ENCODE measurements around the gene SLC4A5.

- TF ChIP-seq EZH2 (IDR thresholded peaks at IDR 0.05; ENCODE audit: borderline replicate concordance, low read depth, low read length, poor library complexity, severe bottlenecking), result no peak
- TF ChIP-seq CTCF (conservative IDR thresholded peaks at IDR 0.05; ENCODE audit: low read depth, low read length), result no peak
Observed at GRCh38 chr2:74205596-74205995, 137.6 kb downstream of the SLC4A5 start.

Data from A673 (cell line).